GM10266 (cell line): ENCODE measurements around the gene CAPN9.
"Not testable (repeated sequence)": the region's sequence is repeated elsewhere in the genome, so short reads cannot be mapped to it uniquely, and the experiment has no call there.

Experiments
- DNase-seq: peaks from one replicate; pipeline ENCODE4 v3.0.0; 2012; ENCODE audit errors: extremely low spot score
- CTCF ChIP-seq: IDR thresholded peaks from 2 replicates; pipeline ENCODE4 v1.5.1; 2012; ENCODE audit warnings: mild to moderate bottlenecking, low read depth; ENCODE audit not compliant: control insufficient read depth, insufficient read depth; ENCODE audit errors: missing control alignments

The CAPN9 gene

GRCh38 chr1:230759369-230760065 is 12.3 kb downstream of the CAPN9 start:
- no peak for DNase-seq
- no peak for TF ChIP-seq CTCF

- TF ChIP-seq CTCF, result no peak
- DNase-seq, result no peak
Observed at GRCh38 chr1:230760360-230760827, 13.2 kb downstream of the CAPN9 start.

- no peak for TF ChIP-seq CTCF
- DNase-seq, result no peak
Observed at GRCh38 chr1:230761443-230762167, 14.4 kb downstream of the CAPN9 start.

- DNase-seq, result no peak
- TF ChIP-seq CTCF, result no peak
Observed at GRCh38 chr1:230763927-230764591, 16.9 kb downstream of the CAPN9 start.

GRCh38 chr1:230766318-230766717 is 19.1 kb downstream of the CAPN9 start:
- TF ChIP-seq CTCF, result no peak
- DNase-seq, result no peak

GRCh38 chr1:230767859-230768612 is 20.8 kb downstream of the CAPN9 start:
- DNase-seq, result not testable (repeated sequence)

- DNase-seq, result no peak
- TF ChIP-seq CTCF, result no peak
Observed at GRCh38 chr1:230768903-230769570, 21.8 kb downstream of the CAPN9 start.
